Endothelial cell of umbilical vein (primary cell): Measurements from ENCODE around the gene HEATR3. TPM values are rescaled to one million over a fixed set of nuclear protein-coding genes. Genes with fewer than 3 reads are reported as not detected.
A peak's percentile ranks its signal among the peaks of the same experiment; 100 is the strongest.

Experiments used
- BruUV-seq: library from RNA; stranded (reverse); fragments of 400-500 nt; replicated peaks from 2 replicates; lab custom pipeline; 2021; lab: Mats Ljungman, UMichigan
- CTCF ChIA-PET: fragments of 300-600, 350-600 bp; sonication (Branson Sonifier 250); formaldehyde crosslinking; loops from one replicate; lab custom pipeline; 2021; ENCODE audit warnings: antibody characterized with exemption, inconsistent platforms; lab: Charles Lee
- POLR2A ChIA-PET: fragments of 300-600, 350-600 bp; sonication (Branson Sonifier 250); formaldehyde crosslinking; loops from one replicate; lab custom pipeline; 2021; ENCODE audit warnings: antibody characterized with exemption, inconsistent platforms; lab: Charles Lee
- DNase-seq: peaks from one replicate; pipeline ENCODE4 v3.0.0-alpha.2; 2011; ENCODE audit warnings: low read depth, low spot score
- FAIRE-seq: peaks from 2 replicates; lab custom pipeline; 2011; peaks lifted over from hg19 to GRCh38; lab: Jason Lieb, UNC
- H2AFZ ChIP-seq: 2 replicates; pipeline ENCODE4 v1.6.0; 2012; ENCODE audit warnings: low read depth, low read length, control low read depth, inconsistent platforms
- H3K27ac ChIP-seq: 2 replicates; pipeline ENCODE4 v1.5.1; 2011; ENCODE audit warnings: low read depth, mild to moderate bottlenecking, control low read depth, low read length, moderate library complexity; ENCODE audit not compliant: insufficient read depth
- H3K27me3 ChIP-seq, 2 experiments: 2 replicates each; pipeline versions ENCODE4 v1.6.0 to v1.6.1; 2011; ENCODE audit warnings: low read length in 2 of 2, mixed read lengths in 1 of 2; ENCODE audit not compliant: control insufficient read depth in 2 of 2, insufficient read depth in 2 of 2
- H3K36me3 ChIP-seq, 2 experiments: 2 replicates in 1 of 2; 3 replicates in 1 of 2; pipeline ENCODE4 v1.5.1; 2011; ENCODE audit warnings: low read length in 2 of 2, mild to moderate bottlenecking in 1 of 2, moderate library complexity in 1 of 2; ENCODE audit not compliant: control insufficient read depth in 2 of 2, insufficient read depth in 2 of 2; ENCODE audit errors: extremely low read depth in 1 of 2
- H3K4me1 ChIP-seq: 3 replicates; pipeline ENCODE4 v1.5.1; 2011; ENCODE audit warnings: mild to moderate bottlenecking, low read length; ENCODE audit not compliant: control insufficient read depth, insufficient read depth; ENCODE audit errors: extremely low read depth
- H3K4me2 ChIP-seq: 2 replicates; pipeline ENCODE4 v1.6.1; 2011; ENCODE audit warnings: low read length, control low read depth, mixed read lengths; ENCODE audit not compliant: insufficient read depth
- H3K4me3 ChIP-seq, 3 experiments: fragments of 200-600 bp in 1 of 3; sonication (generic), shearing (Covaris generic) in 1 of 3; replicated peaks in 1 of 3; 2 replicates each; pipeline ENCODE4 v1.5.1; 2011 to 2016; ENCODE audit warnings: control low read depth in 3 of 3, low read length in 3 of 3, mild to moderate bottlenecking in 2 of 3, inconsistent platforms in 1 of 3, low read depth in 1 of 3, moderate library complexity in 1 of 3; ENCODE audit not compliant: insufficient read depth in 1 of 3
- H3K79me2 ChIP-seq: 2 replicates; pipeline ENCODE4 v1.6.0; 2012; ENCODE audit warnings: low read length, inconsistent platforms; ENCODE audit not compliant: control insufficient read depth, insufficient read depth
- H3K9ac ChIP-seq: replicated peaks from 2 replicates; pipeline ENCODE3; 2011; ENCODE audit warnings: low read length, control low read depth; ENCODE audit not compliant: insufficient read depth; ENCODE audit errors: extremely low read depth
- H3K9me1 ChIP-seq: replicated peaks from 3 replicates; pipeline ENCODE4 v1.6.0; 2011; ENCODE audit warnings: mild to moderate bottlenecking, low read length; ENCODE audit not compliant: control insufficient read depth, insufficient read depth; ENCODE audit errors: extremely low read depth
- H3K9me3 ChIP-seq: replicated peaks from 2 replicates; pipeline ENCODE4 v1.5.1; 2012; ENCODE audit warnings: low read length, inconsistent platforms; ENCODE audit not compliant: control insufficient read depth, insufficient read depth
- H4K20me1 ChIP-seq: replicated peaks from 2 replicates; pipeline ENCODE3; 2011; ENCODE audit warnings: mild to moderate bottlenecking, low read length; ENCODE audit not compliant: control insufficient read depth, insufficient read depth; ENCODE audit errors: extremely low read depth
- CTCF ChIP-seq, 2 donors: IDR thresholded peaks; 1 replicate in 1 of 2; 2 replicates in 1 of 2; pipeline ENCODE4 v1.5.1; 2011; ENCODE audit warnings: low read length in 2 of 2, mild to moderate bottlenecking in 2 of 2, moderate library complexity in 2 of 2, control low read depth in 1 of 2, inconsistent platforms in 1 of 2, low read depth in 1 of 2; ENCODE audit not compliant: insufficient read depth in 1 of 2; ENCODE audit errors: extremely low read depth in 1 of 2
- EZH2 ChIP-seq: IDR thresholded peaks from 2 replicates; pipeline ENCODE4 v1.6.1; 2012; ENCODE audit warnings: borderline replicate concordance, low read depth, mild to moderate bottlenecking, moderate library complexity, low read length, inconsistent platforms; ENCODE audit not compliant: severe bottlenecking
- FOS ChIP-seq: IDR thresholded peaks from 2 replicates; pipeline ENCODE4 v1.6.1; 2011; ENCODE audit warnings: mild to moderate bottlenecking, low read length, moderate library complexity, borderline replicate concordance; ENCODE audit not compliant: insufficient read depth
- GATA2 ChIP-seq: IDR thresholded peaks from 2 replicates; pipeline ENCODE4 v1.7.0; 2011; ENCODE audit warnings: low read depth, mild to moderate bottlenecking, moderate library complexity, mixed read lengths, low read length; ENCODE audit not compliant: insufficient read length, insufficient read depth
- JUN ChIP-seq: IDR thresholded peaks from 2 replicates; pipeline ENCODE4 v1.6.1; 2011; ENCODE audit warnings: borderline replicate concordance, low read depth; ENCODE audit not compliant: insufficient read length, insufficient read depth
- MAX ChIP-seq: IDR thresholded peaks from 2 replicates; pipeline ENCODE4 v1.6.1; 2011; ENCODE audit not compliant: insufficient read depth, insufficient read length
- MYC ChIP-seq: IDR thresholded peaks from one replicate; pipeline ENCODE4 v1.6.1; 2011; ENCODE audit warnings: mild to moderate bottlenecking, low read depth, low read length
- POLR2A ChIP-seq: IDR thresholded peaks from 2 replicates; pipeline ENCODE4 v1.6.1; 2012; ENCODE audit warnings: low read depth, mild to moderate bottlenecking, control low read depth, low read length
- POLR2AphosphoS5 ChIP-seq: IDR thresholded peaks from 2 replicates; pipeline ENCODE4 v1.6.1; 2012; ENCODE audit warnings: low read depth, mild to moderate bottlenecking, control low read depth, low read length, moderate library complexity; ENCODE audit not compliant: insufficient read depth
- dilution Hi-C: fragments of 300-500 bp; cut with MboI; formaldehyde crosslinking; loops from one replicate; pipeline ENCODE4 v1.15.0; 2019; ENCODE audit warnings: low sequenced_read_pairs; ENCODE audit not compliant: extremely low pct_ligation_motif_present
- intact Hi-C: fragments of 100-400 bp; cut with micrococcal nuclease; formaldehyde crosslinking; loops from one replicate; pipeline ENCODE4 v1.10.0; 2022
- polyA plus RNA-seq, 4 experiments: library from polyadenylated mRNA; depleted of rRNA in 3 of 4; stranded (reverse) in 3 of 4; unstranded in 1 of 4; fragments of >200 nt; gene quantifications; 2 replicates each; pipeline versions ENCODE4 v1.2.1 to v1.2.3, GENCODE V29; 2011 to 2012; ENCODE audit warnings: missing spikeins in 1 of 4
- total RNA-seq: library from RNA; stranded (reverse); gene quantifications from 2 replicates; pipeline ENCODE4 v1.2.3, GENCODE V29; 2021

HEATR3 gene
- total and polyA plus RNA-seq, 2 donors (not counting 3 experiments of a cell fraction or from before 2014, with no cell fraction given): 6.7 to 23.1 TPM

- peak; percentile 71 for FAIRE-seq
- peak; percentile 35 for DNase-seq
- intact Hi-C loops: loop anchor here (5.0 to 10.0 kb wide), 2 partner anchors 213 to 590 kb away; partner anchors contain the start of genes BRD7 and CYLD
- dilution Hi-C loops: no loop called here
- Histone ChIP-seq H3K79me2 (peaks cover 59% of the 10 kb centered on the region), H2AFZ (no peak overlapping the region), H3K9me3 (no peaks in the 10 kb centered on the region), H3K4me3 (peak overlapping the region; percentile 51 to 93 (median 73)), H4K20me1 (peaks cover 2% of the 10 kb centered on the region), H3K9me1 (no peaks in the 10 kb centered on the region), H3K27me3 (no peaks in the 10 kb centered on the region), H3K4me2 (peak overlapping the region; percentile 78), H3K4me1 (peaks cover 17% of the 10 kb centered on the region), H3K36me3 (no peaks in the 10 kb centered on the region), H3K9ac (peak overlapping the region; percentile 72), H3K27ac (no peak overlapping the region)
- ChIA-PET POLR2A (interaction anchor here (1.2 kb wide), 1 partner anchor 54 kb away, joined by 3 read pairs; no protein-coding TSS in a partner anchor), CTCF (interaction anchor here (1.1 to 3.5 kb wide), 4 partner anchors 42 to 201 kb away, joined by 3 to 55 read pairs (median 6); no protein-coding TSS in a partner anchor)
- no TSS peak for BruUV-seq
- TF ChIP-seq MYC (no peak), CTCF (IDR thresholded peaks at IDR 0.05; ENCODE audit: extremely low read depth in 1 of 2, insufficient read depth in 1 of 2, low read depth in 1 of 2, low read length in 2 of 2) (no peak), EZH2 (no peak), MAX (no peak), JUN (no peak), FOS (no peak), POLR2AphosphoS5 (no peak), GATA2 (no peak), POLR2A (no peak)
Measured at GRCh38 chr16:50154420-50154950, 88.7 kb downstream of the HEATR3 start.
